ENCODE data around the gene SATB2.

SATB2 gene

GRCh38 chr2:199307461-199307860 is 150.3 kb downstream of the SATB2 start:
- Histone ChIP-seq H3K27me3 (ENCODE audit: control insufficient read depth, low read length) (no peaks in the 10 kb centered on the region), H3K4me1 (ENCODE audit: control insufficient read depth, low read length) (no peaks in the 10 kb centered on the region), H3K9me2 (replicated peaks; ENCODE audit: control insufficient read depth, low read length) (no peaks in the 10 kb centered on the region), H3K36me3 (ENCODE audit: control insufficient read depth, low read length) (peaks cover 12% of the 10 kb centered on the region; the same call in 1 of the 2 replicates), H3K79me2 (ENCODE audit: control insufficient read depth, low read length) (no peaks in the 10 kb centered on the region), H3F3A (ENCODE audit: control insufficient read depth, insufficient read depth) (no peaks in the 10 kb centered on the region), H3K4me3 (ENCODE audit: low read length) (no peak overlapping the region), H3K4me2 (ENCODE audit: low read length) (no peak overlapping the region), H4K20me1 (ENCODE audit: control insufficient read depth, insufficient read depth, low read depth, low read length) (no peaks in the 10 kb centered on the region), H3K9me3 (ENCODE audit: control insufficient read depth, insufficient read depth, low read length) (no peaks in the 10 kb centered on the region), H3K27ac (ENCODE audit: low read depth, low read length) (no peak overlapping the region)
- no peak for TF ChIP-seq CTCF (IDR thresholded peaks at IDR 0.05; ENCODE audit: low read depth, low read length, poor library complexity, severe bottlenecking)
- no peak for TF ChIP-seq EZH2phosphoT487 (IDR thresholded peaks at IDR 0.05; ENCODE audit: borderline replicate concordance, low read length)

GRCh38 chr2:199306116-199306515 is 151.6 kb downstream of the SATB2 start:
- no peak overlapping the region for H3K4me3 ChIP-seq (ENCODE audit: low read length)

GRCh38 chr2:199303728-199304177 is 154.0 kb downstream of the SATB2 start:
- Histone ChIP-seq H3K79me2 (ENCODE audit: control insufficient read depth, low read length) (no peaks in the 10 kb centered on the region), H3K9me2 (replicated peaks; ENCODE audit: control insufficient read depth, low read length) (no peaks in the 10 kb centered on the region), H3K27me3 (ENCODE audit: control insufficient read depth, low read length) (no peaks in the 10 kb centered on the region), H3K27ac (ENCODE audit: low read depth, low read length) (no peak overlapping the region), H4K20me1 (ENCODE audit: control insufficient read depth, insufficient read depth, low read depth, low read length) (no peaks in the 10 kb centered on the region), H3K4me1 (ENCODE audit: control insufficient read depth, low read length) (no peaks in the 10 kb centered on the region), H3K4me3 (ENCODE audit: low read length) (no peak overlapping the region), H3F3A (ENCODE audit: control insufficient read depth, insufficient read depth) (no peaks in the 10 kb centered on the region), H3K4me2 (ENCODE audit: low read length) (no peak overlapping the region), H3K36me3 (ENCODE audit: control insufficient read depth, low read length) (peaks cover under 1% of the 10 kb centered on the region; the same call in 1 of the 2 replicates), H3K9me3 (ENCODE audit: control insufficient read depth, insufficient read depth, low read length) (no peaks in the 10 kb centered on the region)
- TF ChIP-seq EZH2phosphoT487 (IDR thresholded peaks at IDR 0.05; ENCODE audit: borderline replicate concordance, low read length) (no peak), CTCF (IDR thresholded peaks at IDR 0.05; ENCODE audit: low read depth, low read length, poor library complexity, severe bottlenecking) (no peak)

More at GRCh38 chr2:199306116-199306515, 151.6 kb downstream of the SATB2 start:
- Histone ChIP-seq H3K9me2 (replicated peaks; ENCODE audit: control insufficient read depth, low read length) (no peaks in the 10 kb centered on the region), H3K36me3 (ENCODE audit: control insufficient read depth, low read length) (peaks cover 12% of the 10 kb centered on the region; the same call in 1 of the 2 replicates), H3K27me3 (ENCODE audit: control insufficient read depth, low read length) (no peaks in the 10 kb centered on the region), H4K20me1 (ENCODE audit: control insufficient read depth, insufficient read depth, low read depth, low read length) (no peaks in the 10 kb centered on the region), H3F3A (ENCODE audit: control insufficient read depth, insufficient read depth) (no peaks in the 10 kb centered on the region), H3K79me2 (ENCODE audit: control insufficient read depth, low read length) (no peaks in the 10 kb centered on the region), H3K4me2 (ENCODE audit: low read length) (no peak overlapping the region), H3K27ac (ENCODE audit: low read depth, low read length) (no peak overlapping the region), H3K4me1 (ENCODE audit: control insufficient read depth, low read length) (no peaks in the 10 kb centered on the region), H3K9me3 (ENCODE audit: control insufficient read depth, insufficient read depth, low read length) (no peaks in the 10 kb centered on the region)
- TF ChIP-seq CTCF (IDR thresholded peaks at IDR 0.05; ENCODE audit: low read depth, low read length, poor library complexity, severe bottlenecking) (no peak), EZH2phosphoT487 (IDR thresholded peaks at IDR 0.05; ENCODE audit: borderline replicate concordance, low read length) (no peak)
